ENCODE data around the gene CT55.
"Not testable (repeated sequence)": the region's sequence is repeated elsewhere in the genome, so short reads cannot be mapped to it uniquely, and the experiment has no call there.

DNA sequence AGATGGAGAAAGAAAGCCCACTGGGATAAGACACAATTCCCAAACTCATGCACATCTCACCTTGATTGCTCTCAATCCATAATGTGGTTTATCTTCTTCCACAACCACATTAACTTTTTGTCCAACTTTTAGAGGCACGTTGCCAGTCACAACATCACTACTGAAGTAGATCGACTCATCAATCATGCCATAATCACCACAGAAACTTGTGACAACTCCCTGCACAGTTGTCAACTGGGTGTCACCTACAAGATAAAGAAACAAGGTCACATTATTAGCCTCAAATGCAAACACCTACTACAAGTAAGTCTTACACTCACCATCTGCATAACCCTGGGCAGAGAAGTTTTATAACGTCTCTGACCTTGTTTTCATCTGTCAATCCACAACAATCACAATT is 1.7 kb downstream of the CT55 start:
- TF ChIP-seq EZH2phosphoT487 (IDR thresholded peaks at IDR 0.05; ENCODE audit: low read depth); CTCF (IDR thresholded peaks at IDR 0.05; ENCODE audit: low read depth, low read length): not testable (repeated sequence)
